GM12878 (cell line): ENCODE data around the gene CD72.

Experiments
- ATF7 ChIP-seq: fragments of 450-650 bp; IDR thresholded peaks from 2 replicates; pipeline ENCODE4 v1.6.1; 2016; ENCODE audit warnings: low read depth, mild to moderate bottlenecking
- CEBPB ChIP-seq, 2 experiments: fragments of 150-350 bp in 1 of 2; IDR thresholded peaks; 2 replicates each; pipeline ENCODE4 v1.6.1; 2012 to 2014; ENCODE audit warnings: low read depth in 2 of 2, low read length in 2 of 2, borderline replicate concordance in 1 of 2, inconsistent platforms in 1 of 2
- SREBF1 ChIP-seq: IDR thresholded peaks from 2 replicates; pipeline ENCODE4 v1.6.1; 2012; ENCODE audit warnings: mild to moderate bottlenecking, low read length
- TF ChIP-seq, protein P1 (sequence below), 3 experiments: IDR thresholded peaks in 2 of 3; conservative IDR thresholded peaks in 1 of 3; 2 replicates each; pipeline ENCODE4 v1.5.1; 2011; ENCODE audit warnings: low read depth in 3 of 3, low read length in 3 of 3, mild to moderate bottlenecking in 3 of 3, control low read depth in 2 of 3, moderate library complexity in 2 of 3, inconsistent platforms in 1 of 3, mixed read lengths in 1 of 3; ENCODE audit not compliant: control insufficient read depth in 2 of 3, insufficient read depth in 1 of 3; ENCODE audit errors: extremely low read depth in 1 of 3

DNA sequence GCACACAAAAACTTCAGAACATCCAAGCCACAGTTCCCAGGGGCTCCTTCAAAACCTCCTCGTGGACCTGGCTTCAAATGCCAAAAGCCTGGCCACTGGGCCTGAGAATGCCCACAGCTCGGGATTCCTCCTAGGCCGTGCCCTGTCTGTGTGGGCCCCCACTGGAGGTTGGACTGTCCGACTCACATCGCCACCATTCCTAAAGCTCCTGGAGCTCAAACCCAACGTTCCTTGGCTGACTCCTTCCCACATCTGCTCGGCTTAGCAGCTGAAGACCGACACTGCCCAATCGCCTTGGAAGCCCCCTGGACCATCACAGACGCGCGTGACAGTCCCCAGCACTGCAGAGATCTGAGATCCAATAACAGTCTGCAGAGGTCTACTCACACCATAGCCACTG lies 24.8 kb upstream of the CD72 start:
- TF ChIP-seq, protein P1, sequence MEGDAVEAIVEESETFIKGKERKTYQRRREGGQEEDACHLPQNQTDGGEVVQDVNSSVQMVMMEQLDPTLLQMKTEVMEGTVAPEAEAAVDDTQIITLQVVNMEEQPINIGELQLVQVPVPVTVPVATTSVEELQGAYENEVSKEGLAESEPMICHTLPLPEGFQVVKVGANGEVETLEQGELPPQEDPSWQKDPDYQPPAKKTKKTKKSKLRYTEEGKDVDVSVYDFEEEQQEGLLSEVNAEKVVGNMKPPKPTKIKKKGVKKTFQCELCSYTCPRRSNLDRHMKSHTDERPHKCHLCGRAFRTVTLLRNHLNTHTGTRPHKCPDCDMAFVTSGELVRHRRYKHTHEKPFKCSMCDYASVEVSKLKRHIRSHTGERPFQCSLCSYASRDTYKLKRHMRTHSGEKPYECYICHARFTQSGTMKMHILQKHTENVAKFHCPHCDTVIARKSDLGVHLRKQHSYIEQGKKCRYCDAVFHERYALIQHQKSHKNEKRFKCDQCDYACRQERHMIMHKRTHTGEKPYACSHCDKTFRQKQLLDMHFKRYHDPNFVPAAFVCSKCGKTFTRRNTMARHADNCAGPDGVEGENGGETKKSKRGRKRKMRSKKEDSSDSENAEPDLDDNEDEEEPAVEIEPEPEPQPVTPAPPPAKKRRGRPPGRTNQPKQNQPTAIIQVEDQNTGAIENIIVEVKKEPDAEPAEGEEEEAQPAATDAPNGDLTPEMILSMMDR (IDR thresholded peaks at IDR 0.05 in 2 of 3, conservative IDR thresholded peaks at IDR 0.05 in 1 of 3; ENCODE audit: control insufficient read depth in 2 of 3, extremely low read depth in 1 of 3, insufficient read depth in 1 of 3, low read depth in 3 of 3, low read length in 3 of 3): no peak
- TF ChIP-seq CEBPB (IDR thresholded peaks at IDR 0.05; ENCODE audit: borderline replicate concordance in 1 of 2, low read depth in 2 of 2, low read length in 2 of 2) (no peak), SREBF1 (no peak), ATF7 (no peak)
